ENCODE results near the gene SURF6.

The SURF6 gene

GRCh38 chr9:133367221-133367620 is 31.2 kb upstream of the SURF6 start:
- no peak for DNase-seq

GRCh38 chr9:133366435-133366834 is 30.4 kb upstream of the SURF6 start:
- DNase-seq: no peak

- DNase-seq: no peak
Measured at GRCh38 chr9:133362359-133363044, 26.5 kb upstream of the SURF6 start.

- no peak for DNase-seq
Measured at GRCh38 chr9:133361507-133362092, 25.6 kb upstream of the SURF6 start.

- DNase-seq: no peak
Measured at GRCh38 chr9:133360400-133361393, 24.7 kb upstream of the SURF6 start.

- no peak for DNase-seq
Measured at GRCh38 chr9:133359399-133360175, 23.6 kb upstream of the SURF6 start.

- DNase-seq: no peak
Measured at GRCh38 chr9:133357656-133358055, 21.7 kb upstream of the SURF6 start.

- peak; percentile 94 for DNase-seq
Measured at GRCh38 chr9:133356391-133357091, 20.6 kb upstream of the SURF6 start, which contains the start of the genes SURF1 and SURF2. Gene SURF1, minus strand, starts transcription at chr9:133356487. Its CDS starts 34 bp downstream, at chr9:133356453. Gene SURF2, plus strand, starts transcription at chr9:133356550. Its CDS starts 43 bp downstream, at chr9:133356593.

- DNase-seq: peak; percentile 73
Measured at GRCh38 chr9:133355881-133356357, 19.9 kb upstream of the SURF6 start.

- no peak for DNase-seq
Measured at GRCh38 chr9:133354766-133355165, 18.8 kb upstream of the SURF6 start.

- DNase-seq: no peak
Measured at GRCh38 chr9:133353548-133353947, 17.6 kb upstream of the SURF6 start.

- DNase-seq: no peak
Measured at GRCh38 chr9:133352635-133353340, 16.8 kb upstream of the SURF6 start.

- peak; percentile 82 for DNase-seq
Measured at GRCh38 chr9:133351908-133352634, 16.1 kb upstream of the SURF6 start.

GRCh38 chr9:133351526-133351907 is 15.5 kb upstream of the SURF6 start:
- no peak for DNase-seq

GRCh38 chr9:133349965-133350616 is 14.1 kb upstream of the SURF6 start:
- no peak for DNase-seq

GRCh38 chr9:133348718-133349573 is 13.0 kb upstream of the SURF6 start:
- no peak for DNase-seq

- DNase-seq: peak; percentile 96
Measured at GRCh38 chr9:133347985-133348717, 12.2 kb upstream of the SURF6 start, which contains the start of the genes MED22 and RPL7A. Gene MED22, minus strand, starts transcription at chr9:133348131. Its CDS starts 1,469 bp downstream, at chr9:133346662. Gene RPL7A, plus strand, starts transcription at chr9:133348218. Its CDS starts 26 bp downstream, at chr9:133348244.

GRCh38 chr9:133347515-133347984 is 11.6 kb upstream of the SURF6 start:
- DNase-seq: no peak
